HG02870 (cell line): ENCODE data around the gene GPC3.

ENCODE experiments used
- ATAC-seq: cut with Tn5 transposase; IDR thresholded peaks from one replicate; pipeline ENCODE4 v1.9.1; 2021; ENCODE audit warnings: mild to moderate bottlenecking, moderate library complexity; ENCODE audit not compliant: unreplicated experiment

Gene GPC3

GRCh38 chrX:133933316-133933715 is 52.1 kb downstream of the GPC3 start:
- ATAC-seq: no peak

- ATAC-seq: no peak
Observed at GRCh38 chrX:133929836-133930464, 55.4 kb downstream of the GPC3 start.

GRCh38 chrX:133928365-133928764 is 57.0 kb downstream of the GPC3 start:
- ATAC-seq: no peak

GRCh38 chrX:133926809-133927208 is 58.6 kb downstream of the GPC3 start:
- ATAC-seq: no peak

- ATAC-seq: no peak
Observed at GRCh38 chrX:133926099-133926498, 59.3 kb downstream of the GPC3 start.

GRCh38 chrX:133924548-133924947 is 60.8 kb downstream of the GPC3 start:
- ATAC-seq: no peak

- no peak for ATAC-seq
Observed at GRCh38 chrX:133923548-133923947, 61.8 kb downstream of the GPC3 start.

- ATAC-seq: peak; percentile 47
Observed at GRCh38 chrX:133923113-133923512, 62.3 kb downstream of the GPC3 start.

GRCh38 chrX:133922390-133922771 is 63.0 kb downstream of the GPC3 start:
- no peak for ATAC-seq

- peak; percentile 65 for ATAC-seq
Observed at GRCh38 chrX:133921764-133922389, 63.5 kb downstream of the GPC3 start.

GRCh38 chrX:133921086-133921485 is 64.3 kb downstream of the GPC3 start:
- no peak for ATAC-seq

- no peak for ATAC-seq
Observed at GRCh38 chrX:133918361-133918771, 67.0 kb downstream of the GPC3 start.

- ATAC-seq: peak; percentile 65
Observed at GRCh38 chrX:133916984-133917722, 68.2 kb downstream of the GPC3 start.

- ATAC-seq: no peak
Observed at GRCh38 chrX:133913658-133914388, 71.6 kb downstream of the GPC3 start.

GRCh38 chrX:133913009-133913408 is 72.4 kb downstream of the GPC3 start:
- ATAC-seq: no peak

GRCh38 chrX:133911825-133912495 is 73.4 kb downstream of the GPC3 start:
- ATAC-seq: no peak

GRCh38 chrX:133910539-133910938 is 74.9 kb downstream of the GPC3 start:
- ATAC-seq: no peak

- no peak for ATAC-seq
Observed at GRCh38 chrX:133909888-133910287, 75.5 kb downstream of the GPC3 start.

- no peak for ATAC-seq
Observed at GRCh38 chrX:133908223-133908955, 77.0 kb downstream of the GPC3 start.

GRCh38 chrX:133907606-133908005 is 77.8 kb downstream of the GPC3 start:
- no peak for ATAC-seq
